Measurements from ENCODE around the gene REPS2. TPM values are rescaled to one million over a fixed set of nuclear protein-coding genes. Genes with fewer than 3 reads are reported as not detected.

Gene REPS2
- total RNA-seq, 1 experiment from 2014 or later: 4.5 TPM

- BruUV-seq (replicated peaks): no TSS peak
- no peaks in the 10 kb centered on the region for H3K27me3 ChIP-seq (ENCODE audit: control insufficient read depth, insufficient read depth, low read length)
- H3K36me3 ChIP-seq (ENCODE audit: control insufficient read depth, insufficient read depth, low read length): no peaks in the 10 kb centered on the region
- in situ Hi-C loops (cut with HindIII; ENCODE audit: low pct_unique_long_range_greater_than_20kb, low sequenced_read_pairs) (no loop called here), intact Hi-C loops (cut with micrococcal nuclease; ENCODE audit: unreplicated experiment) (no loop called here)
- ATAC-seq (no peak), DNase-seq (ENCODE audit: low read depth, low spot score) (no peak)
- POLR2A ChIA-PET: no interaction called here
- H3K4me3 ChIP-seq (ENCODE audit: low read depth in 2 of 2, low read length in 2 of 2): no peak overlapping the region
- TF ChIP-seq TCF7L2 (IDR thresholded peaks at IDR 0.05; ENCODE audit: low read depth, low read length) (no peak), SIN3A (IDR thresholded peaks at IDR 0.05; ENCODE audit: borderline replicate concordance, insufficient read depth, low read depth, low read length) (no peak), REST (IDR thresholded peaks at IDR 0.05; ENCODE audit: insufficient read depth in 1 of 2, low read depth in 2 of 2, low read length in 1 of 2) (peak in 1 of 2 experiments; percentile 48; a peak in 1 of 4 replicates), CTCF (IDR thresholded peaks at IDR 0.05) (no peak), POLR2AphosphoS5 (IDR thresholded peaks at IDR 0.05; ENCODE audit: low read depth, low read length) (no peak)
- H3K27ac ChIP-seq (ENCODE audit: low read length): no peak overlapping the region
- H3K4me1 ChIP-seq (ENCODE audit: control insufficient read depth, insufficient read depth, low read length): no peaks in the 10 kb centered on the region
- CTCF ChIA-PET: no interaction called here
- no peaks in the 10 kb centered on the region for H3K9me3 ChIP-seq (ENCODE audit: control insufficient read depth, insufficient read depth, low read depth, low read length)
These were observed 4.0 kb downstream of the REPS2 start for GRCh38 chrX:16950423-16950822.

GRCh38 chrX:16953606-16954211, 7.3 kb downstream of the REPS2 start:
- intact Hi-C loops (cut with micrococcal nuclease; ENCODE audit: unreplicated experiment): no loop called here
- no peak; the same call in 1 of the 2 replicates for ATAC-seq
- H3K4me1 ChIP-seq (ENCODE audit: control insufficient read depth, insufficient read depth, low read length): no peaks in the 10 kb centered on the region

More at GRCh38 chrX:16953606-16954211, 7.3 kb downstream of the REPS2 start:
- ChIA-PET CTCF (no interaction called here), POLR2A (no interaction called here)
- Histone ChIP-seq H3K36me3 (ENCODE audit: control insufficient read depth, insufficient read depth, low read length) (no peaks in the 10 kb centered on the region), H3K9me3 (ENCODE audit: control insufficient read depth, insufficient read depth, low read depth, low read length) (no peaks in the 10 kb centered on the region), H3K27ac (ENCODE audit: low read length) (no peak overlapping the region), H3K27me3 (ENCODE audit: control insufficient read depth, insufficient read depth, low read length) (no peaks in the 10 kb centered on the region), H3K4me3 (ENCODE audit: low read depth in 2 of 2, low read length in 2 of 2) (no peak overlapping the region)
- TF ChIP-seq TCF7L2 (IDR thresholded peaks at IDR 0.05; ENCODE audit: low read depth, low read length) (no peak), SIN3A (IDR thresholded peaks at IDR 0.05; ENCODE audit: borderline replicate concordance, insufficient read depth, low read depth, low read length) (no peak), REST (IDR thresholded peaks at IDR 0.05; ENCODE audit: insufficient read depth in 1 of 2, low read depth in 2 of 2, low read length in 1 of 2) (no peak), CTCF (IDR thresholded peaks at IDR 0.05) (no peak), POLR2AphosphoS5 (IDR thresholded peaks at IDR 0.05; ENCODE audit: low read depth, low read length) (no peak)
- in situ Hi-C loops (cut with HindIII; ENCODE audit: low pct_unique_long_range_greater_than_20kb, low sequenced_read_pairs): no loop called here
- no peak for DNase-seq (ENCODE audit: low read depth, low spot score)
- BruUV-seq (replicated peaks): no TSS peak

Measured in Panc1 (cell line).